HG03571 (cell line): ENCODE measurements around the gene FXR2.
"Not testable (repeated sequence)": the region's sequence is repeated elsewhere in the genome, so short reads cannot be mapped to it uniquely, and the experiment has no call there.

Source experiments
- ATAC-seq: cut with Tn5 transposase; IDR thresholded peaks from one replicate; pipeline ENCODE4 v1.9.1; 2021; ENCODE audit not compliant: unreplicated experiment

The FXR2 gene

GRCh38 chr17:7629939-7630571 is 15.4 kb upstream of the FXR2 start, which contains the start of gene SHBG:
Gene SHBG (plus strand): TSS chr17:7630135. CDS start chr17:7630173, 38 bp downstream.
- no peak for ATAC-seq

- peak; percentile 80 for ATAC-seq
Measured at GRCh38 chr17:7627250-7628121, 12.8 kb upstream of the FXR2 start, which contains the start of gene SAT2. Gene SAT2 (minus strand): TSS chr17:7627821. CDS start chr17:7627635, 186 bp downstream.

GRCh38 chr17:7626956-7627249 is 12.2 kb upstream of the FXR2 start:
- no peak for ATAC-seq

- ATAC-seq: no peak
Measured at GRCh38 chr17:7626307-7626706, 11.6 kb upstream of the FXR2 start.

GRCh38 chr17:7625749-7626148 is 11.1 kb upstream of the FXR2 start:
- ATAC-seq: not testable (repeated sequence)

GRCh38 chr17:7623661-7624060 is 9.0 kb upstream of the FXR2 start:
- no peak for ATAC-seq

- ATAC-seq: no peak
Measured at GRCh38 chr17:7620835-7621234, 6.1 kb upstream of the FXR2 start.

- no peak for ATAC-seq
Measured at GRCh38 chr17:7618608-7619007, 3.9 kb upstream of the FXR2 start.

- no peak for ATAC-seq
Measured at GRCh38 chr17:7615265-7615747, 609 bp upstream of the FXR2 start.

- no peak for ATAC-seq
Measured at GRCh38 chr17:7613769-7614424, 800 bp downstream of the FXR2 start.

- no peak for ATAC-seq
Measured at GRCh38 chr17:7612294-7612640, 2.4 kb downstream of the FXR2 start.

GRCh38 chr17:7611635-7612293 is 2.9 kb downstream of the FXR2 start:
- ATAC-seq: no peak

GRCh38 chr17:7610641-7611040 is 4.1 kb downstream of the FXR2 start:
- no peak for ATAC-seq

- ATAC-seq: no peak
Measured at GRCh38 chr17:7606280-7606679, 8.4 kb downstream of the FXR2 start.

GRCh38 chr17:7597561-7597960 is 17.1 kb downstream of the FXR2 start:
- ATAC-seq: not testable (repeated sequence)

- ATAC-seq: no peak
Measured at GRCh38 chr17:7593296-7593695, 21.4 kb downstream of the FXR2 start.

GRCh38 chr17:7592422-7593021 is 22.2 kb downstream of the FXR2 start:
- ATAC-seq: no peak

GRCh38 chr17:7591596-7591995 is 23.1 kb downstream of the FXR2 start:
- ATAC-seq: no peak

GRCh38 chr17:7590743-7591142 is 24.0 kb downstream of the FXR2 start:
- ATAC-seq: no peak

- no peak for ATAC-seq
Measured at GRCh38 chr17:7589891-7590691, 24.6 kb downstream of the FXR2 start, which contains the start of gene SOX15. Gene SOX15 (minus strand): TSS chr17:7590094. CDS start chr17:7589676, 418 bp downstream.
